ENCODE data around the gene RAD51B.
"Not testable (repeated sequence)": the region's sequence is repeated elsewhere in the genome, so short reads cannot be mapped to it uniquely, and the experiment has no call there.

The RAD51B gene

DNA sequence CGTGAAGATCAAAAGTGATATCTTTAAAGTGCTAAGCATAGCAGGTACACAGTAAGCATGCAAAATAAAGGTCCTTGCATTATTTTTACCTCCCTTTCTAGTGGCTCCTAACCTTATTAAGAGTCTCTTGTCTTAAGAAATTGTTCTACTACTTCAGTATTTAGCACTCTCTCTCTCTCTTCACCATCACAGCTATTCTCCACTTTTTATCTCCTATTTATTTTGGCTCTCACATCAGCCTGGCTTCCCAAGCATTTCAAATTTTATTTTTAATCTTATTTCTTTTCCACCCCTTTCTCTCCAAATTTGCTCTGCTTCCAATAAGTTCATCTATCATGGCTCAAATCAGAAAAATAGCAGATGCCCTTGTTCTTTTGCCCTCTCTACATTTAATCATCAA is 212.6 kb downstream of the RAD51B start:
- ATAC-seq = no peak

DNA sequence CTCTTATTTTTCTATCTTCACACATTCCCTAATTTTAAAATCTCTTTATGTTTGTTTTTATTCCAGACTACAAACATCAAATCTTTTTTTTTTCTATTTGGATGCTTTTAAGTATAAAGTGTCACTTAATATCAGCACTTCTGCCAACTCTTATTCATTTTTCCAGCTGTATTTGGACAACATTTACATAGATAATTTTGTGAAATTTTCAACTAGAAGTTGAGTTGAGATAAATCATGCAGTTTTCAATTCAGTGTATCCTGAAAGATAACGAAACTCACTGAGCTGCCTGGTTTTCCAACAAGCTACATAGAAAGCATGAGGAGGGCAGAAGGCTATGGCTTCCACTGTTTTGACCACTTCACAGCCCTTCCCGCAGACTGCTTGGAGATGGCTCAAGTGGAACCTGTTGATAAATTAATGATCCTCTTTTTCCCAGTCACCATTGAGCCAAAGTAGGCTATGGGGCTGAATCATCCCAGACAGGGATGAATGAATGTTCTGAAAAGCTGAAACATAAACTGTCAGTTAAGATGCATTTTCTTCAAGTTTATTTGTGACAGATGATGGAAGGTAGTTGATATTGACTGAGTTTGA is 213.9 kb downstream of the RAD51B start:
- ATAC-seq = no peak

DNA sequence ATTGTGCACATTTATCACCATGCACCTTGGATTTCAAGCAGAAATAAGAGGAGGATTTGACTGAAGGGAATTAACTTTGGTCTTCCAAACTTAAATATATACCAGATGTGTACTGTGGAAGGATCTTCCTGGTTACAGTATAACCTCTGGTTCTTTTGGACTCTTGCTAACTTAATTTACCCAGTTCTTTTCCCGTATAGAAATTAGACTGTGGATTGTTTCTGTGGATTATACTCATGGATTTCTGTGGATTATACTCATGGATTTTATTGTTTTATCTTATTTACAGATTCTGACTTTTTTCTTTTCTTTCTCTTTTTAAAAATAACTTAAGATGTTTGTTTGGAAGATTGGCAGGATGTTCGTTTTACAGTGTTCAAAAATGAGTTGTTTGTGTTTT is 215.3 kb downstream of the RAD51B start:
- ATAC-seq = no peak

DNA sequence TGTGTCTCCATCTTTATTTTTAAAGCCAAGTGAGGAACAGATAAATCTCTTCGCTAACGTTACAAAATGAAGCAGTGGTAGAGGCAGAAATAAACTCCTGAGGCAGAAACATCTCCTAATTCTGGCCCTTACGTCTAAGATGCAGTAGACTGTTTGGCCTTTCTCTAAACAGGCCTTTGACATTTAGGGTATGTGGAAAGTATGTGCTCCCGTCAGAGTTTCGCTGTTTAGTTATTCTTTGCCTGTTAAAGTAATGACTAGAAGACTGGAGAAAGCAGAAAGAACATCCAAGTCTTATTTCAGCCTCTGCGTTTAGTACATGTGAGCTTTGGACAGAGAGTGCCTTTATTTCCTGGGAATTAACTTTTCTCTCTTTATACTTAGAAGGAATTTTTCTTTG is 216.6 kb downstream of the RAD51B start:
- no peak for ATAC-seq

DNA sequence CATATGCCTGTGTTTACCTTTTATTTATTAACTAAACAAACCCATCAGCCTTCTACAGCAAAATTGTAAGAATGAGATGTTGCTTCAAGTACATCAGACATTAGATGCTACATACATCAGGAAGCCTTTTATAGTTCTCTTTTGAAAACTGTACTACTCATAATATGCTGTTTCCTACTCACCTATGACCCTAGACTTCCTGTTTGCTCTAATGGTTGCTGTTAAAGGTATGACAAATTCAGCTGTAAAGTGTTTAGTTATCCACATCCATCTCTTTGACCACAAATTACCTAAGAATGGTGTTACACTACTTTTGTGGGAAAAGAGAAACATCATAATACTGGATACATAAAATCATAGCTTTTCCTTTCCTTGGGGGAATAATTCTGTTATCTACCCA is 220.0 kb downstream of the RAD51B start:
- no peak for ATAC-seq

DNA sequence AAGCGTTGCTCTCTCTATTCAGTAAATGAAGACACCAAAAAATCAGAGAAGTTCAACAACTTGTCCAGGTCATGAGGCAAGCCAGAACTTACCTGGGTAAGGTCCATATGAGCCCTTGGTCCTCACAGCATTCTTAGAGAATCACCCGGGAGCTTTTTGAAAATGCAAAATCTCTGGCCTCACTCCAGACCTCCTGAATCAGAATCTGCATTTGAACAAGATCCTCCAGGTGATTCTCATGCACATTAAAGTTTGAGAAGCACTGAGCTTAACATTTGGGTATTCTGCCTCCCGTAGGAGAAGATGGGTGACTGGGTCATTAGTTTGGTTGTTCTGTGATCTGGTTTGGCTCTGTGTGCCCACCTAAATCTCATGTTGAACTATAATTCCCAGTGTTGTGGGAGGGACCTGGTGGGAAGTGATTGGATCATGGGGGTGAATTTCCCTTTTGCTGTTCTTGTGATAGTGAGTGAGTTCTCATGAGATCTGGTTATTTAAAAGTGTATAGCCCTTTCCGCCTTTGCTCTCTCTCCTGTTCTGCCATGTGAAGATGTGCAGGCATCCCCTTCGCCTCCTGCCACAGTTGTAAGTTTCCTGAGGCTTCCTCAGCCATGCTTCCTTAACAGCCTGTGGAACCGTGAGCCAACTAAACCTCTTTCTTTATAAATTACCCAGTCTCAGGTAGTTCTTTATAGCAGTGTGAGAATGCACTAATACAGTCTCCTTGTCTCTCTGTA is 221.2 kb downstream of the RAD51B start:
- ATAC-seq = no peak

DNA sequence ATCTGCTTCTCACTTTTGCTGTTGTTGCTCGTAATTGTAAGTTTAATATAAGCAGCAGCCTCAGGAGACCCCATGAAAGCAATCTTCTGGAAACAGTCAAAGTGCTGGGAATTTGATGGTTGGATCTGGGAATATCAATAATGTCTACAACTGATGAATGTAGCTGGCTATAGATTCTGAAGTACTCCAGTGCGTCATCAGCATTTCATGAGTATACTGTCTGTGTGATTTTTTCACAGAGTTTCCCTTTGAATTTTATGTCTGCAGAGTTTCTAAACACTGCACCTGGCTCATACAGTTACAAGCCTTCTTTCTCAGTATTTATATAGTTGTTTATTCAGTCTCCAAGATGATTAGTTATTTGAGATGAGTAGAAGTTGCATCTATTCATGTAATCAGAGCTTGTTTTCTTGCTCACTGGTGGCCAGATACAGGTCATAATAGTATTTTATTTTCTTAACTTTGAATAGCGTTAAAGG is 222.3 kb downstream of the RAD51B start:
- ATAC-seq = no peak

DNA sequence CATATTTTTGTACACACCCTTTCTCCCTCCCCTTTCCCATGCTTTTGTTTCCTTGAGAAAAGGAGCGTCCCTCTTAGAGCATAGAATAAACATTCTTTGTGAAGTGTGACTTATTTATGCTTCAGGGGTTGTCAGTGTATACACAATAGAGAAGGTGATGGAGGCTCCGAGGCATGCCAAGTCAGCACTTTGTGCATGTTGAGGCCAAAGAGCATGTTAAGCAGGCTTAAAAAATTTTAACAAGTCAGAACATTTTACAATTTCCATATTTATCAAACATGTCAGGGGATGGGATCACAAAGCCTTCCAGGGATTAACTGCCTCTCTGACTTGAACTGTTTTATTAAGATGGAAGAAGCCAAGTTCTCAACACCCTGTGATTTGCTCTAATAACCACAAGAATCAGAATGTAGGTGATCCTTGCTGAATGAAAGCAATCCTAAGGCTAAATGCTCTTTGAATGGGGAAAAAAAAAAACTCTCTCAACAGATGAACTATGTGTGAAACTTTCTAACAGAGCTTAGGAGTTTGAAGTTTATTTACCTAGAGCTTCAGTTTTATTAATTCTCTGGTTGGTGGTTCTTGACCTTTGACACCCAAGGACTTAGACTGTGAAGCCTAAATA is 223.1 kb downstream of the RAD51B start:
- no peak for ATAC-seq

DNA sequence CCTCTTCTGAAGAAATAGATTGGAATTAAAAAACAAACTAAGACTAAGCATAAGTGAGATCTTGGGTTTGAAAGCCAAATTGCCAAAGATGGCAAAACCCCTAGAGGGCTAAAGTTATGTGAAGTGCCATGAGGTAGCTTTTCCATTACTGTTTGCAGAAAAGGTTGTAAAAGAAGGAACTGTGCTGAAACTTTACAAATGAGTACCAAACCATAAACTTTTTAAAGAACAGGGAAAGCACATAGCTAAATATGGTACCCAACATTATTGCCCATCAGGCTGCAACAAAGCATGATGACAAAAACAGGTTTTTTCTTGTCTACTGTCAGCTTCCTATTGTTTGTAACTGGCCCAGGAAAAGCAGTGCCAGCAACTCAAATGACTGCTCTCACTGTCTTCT is 224.2 kb downstream of the RAD51B start:
- no peak for ATAC-seq

DNA sequence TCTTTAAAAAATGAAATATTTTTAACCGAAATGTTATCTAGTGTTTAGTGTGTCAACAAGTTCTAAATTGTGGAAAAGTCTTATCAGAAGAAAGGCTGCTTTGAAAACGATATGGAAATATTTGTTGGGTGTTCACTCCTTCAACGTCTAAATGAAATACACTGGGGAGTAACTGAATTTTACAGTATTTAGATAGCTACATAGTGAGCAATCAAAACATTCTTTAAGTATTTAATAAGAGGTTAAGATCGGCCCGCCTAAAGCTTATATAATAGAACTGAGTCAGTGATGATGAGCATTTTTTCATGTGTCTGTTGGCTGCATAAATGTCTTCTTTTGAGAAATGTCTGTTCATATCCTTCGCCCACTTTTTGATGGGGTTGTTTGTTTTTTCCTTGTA is 228.3 kb downstream of the RAD51B start:
- no peak for ATAC-seq

DNA sequence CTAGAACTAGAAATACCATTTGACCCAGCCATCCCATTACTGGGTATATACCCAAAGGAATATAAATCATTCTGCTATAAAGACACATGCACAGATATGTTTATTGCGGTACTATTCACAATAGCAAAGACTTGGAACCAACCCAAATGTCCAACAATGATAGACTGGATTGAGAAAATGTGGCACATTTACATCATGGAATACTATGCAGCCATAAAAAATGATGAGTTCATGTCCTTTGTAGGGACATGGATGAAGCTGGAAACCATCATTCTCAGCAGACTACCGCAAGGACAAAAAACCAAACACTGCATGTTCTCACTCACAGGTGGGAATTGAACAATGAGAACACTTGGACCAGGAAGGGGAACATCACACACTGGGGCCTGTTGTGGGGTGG is 229.2 kb downstream of the RAD51B start:
- ATAC-seq = not testable (repeated sequence)

DNA sequence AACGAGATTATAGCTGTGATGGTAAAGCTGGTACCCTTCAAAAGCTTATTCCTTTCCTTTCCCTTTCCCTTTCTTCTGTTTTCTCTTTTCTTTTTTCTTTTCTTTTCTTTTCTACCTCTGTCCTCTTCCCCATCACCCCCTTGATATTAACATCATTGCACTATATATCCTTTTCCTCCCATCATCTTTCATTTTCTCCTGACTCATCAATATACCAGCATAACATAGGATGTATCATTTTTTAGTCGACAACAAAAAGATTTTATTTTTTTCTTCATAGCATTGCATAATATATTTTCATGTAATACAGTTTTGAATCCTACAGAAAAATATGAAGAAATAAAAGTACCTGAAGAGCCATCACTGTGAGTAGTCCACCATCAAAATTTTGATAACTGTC is 230.6 kb downstream of the RAD51B start:
- no peak for ATAC-seq

DNA sequence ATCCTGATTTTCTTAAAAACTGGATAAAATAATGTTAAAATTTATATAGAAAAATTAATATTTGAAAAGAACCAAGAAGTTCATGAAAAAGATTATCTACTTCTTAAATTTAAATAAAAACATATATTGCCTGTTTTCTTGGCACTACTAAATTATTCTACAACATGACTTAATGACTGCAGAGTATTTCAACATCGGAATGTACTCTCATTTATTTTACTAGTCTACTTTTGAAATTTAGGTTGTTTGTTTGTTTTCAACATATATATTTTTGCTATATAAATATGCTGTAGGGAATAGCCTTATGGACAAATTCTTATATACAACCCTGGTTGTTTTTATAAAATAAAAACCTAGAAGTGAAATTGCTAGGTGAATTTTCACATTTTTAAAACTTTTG is 231.6 kb downstream of the RAD51B start:
- ATAC-seq = no peak

DNA sequence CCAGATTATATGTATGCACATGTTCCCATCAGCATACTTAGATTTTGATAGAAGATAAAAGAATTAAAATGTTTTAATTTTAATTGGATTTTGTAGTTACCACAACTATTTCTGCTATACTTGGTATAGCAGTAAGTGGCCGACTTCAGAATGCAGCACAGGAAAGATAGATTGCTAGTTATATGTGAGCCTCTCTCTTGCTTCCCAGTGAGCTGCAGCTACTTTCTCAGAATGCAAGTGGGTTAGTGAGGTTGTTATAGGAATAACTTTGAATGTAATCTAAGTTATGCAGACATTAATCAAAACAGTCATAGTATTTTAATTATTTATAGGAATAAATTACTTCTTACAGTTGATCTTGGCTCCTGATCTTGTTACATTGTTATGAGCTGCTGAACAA is 240.6 kb downstream of the RAD51B start:
- ATAC-seq = no peak

DNA sequence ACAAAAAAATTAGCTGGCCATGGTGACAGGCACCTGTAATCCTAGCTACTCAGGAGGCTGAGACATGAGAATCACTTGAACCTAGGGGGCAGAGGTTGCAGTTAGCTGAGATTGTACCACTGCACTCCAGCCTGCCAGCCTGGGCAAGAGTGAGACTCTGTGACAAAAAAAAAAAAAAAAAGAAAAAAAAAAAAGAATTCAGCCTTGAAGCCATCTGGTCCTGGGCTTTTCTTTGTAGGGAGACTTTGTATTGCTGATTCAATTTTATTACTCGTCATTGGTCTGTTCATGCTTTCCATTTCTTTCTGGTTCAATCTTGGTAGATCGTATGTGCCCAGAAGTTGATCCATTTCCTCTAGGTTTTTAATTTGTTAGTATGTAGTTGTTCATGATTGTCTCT is 243.1 kb downstream of the RAD51B start:
- no peak for ATAC-seq

DNA sequence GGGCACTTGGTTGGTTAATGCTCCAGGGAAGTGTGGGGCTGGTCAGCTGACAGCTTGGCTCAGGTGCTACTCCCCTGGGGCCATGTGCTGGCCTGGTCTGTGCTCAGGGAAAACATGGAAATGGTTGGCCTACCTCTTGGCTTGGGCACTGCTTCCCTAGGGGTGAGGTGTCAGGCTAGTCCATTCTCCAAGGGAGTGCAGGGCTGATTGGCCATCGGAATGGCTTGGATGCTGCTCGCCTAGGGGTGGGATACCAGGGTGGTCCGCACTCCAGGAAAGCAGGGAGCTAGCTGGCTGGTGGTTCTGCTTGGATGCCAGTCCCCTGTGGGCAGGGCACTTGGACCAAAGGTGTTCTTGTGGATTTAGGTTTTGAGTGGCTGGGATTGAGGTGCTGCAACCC is 245.7 kb downstream of the RAD51B start:
- no peak for ATAC-seq

DNA sequence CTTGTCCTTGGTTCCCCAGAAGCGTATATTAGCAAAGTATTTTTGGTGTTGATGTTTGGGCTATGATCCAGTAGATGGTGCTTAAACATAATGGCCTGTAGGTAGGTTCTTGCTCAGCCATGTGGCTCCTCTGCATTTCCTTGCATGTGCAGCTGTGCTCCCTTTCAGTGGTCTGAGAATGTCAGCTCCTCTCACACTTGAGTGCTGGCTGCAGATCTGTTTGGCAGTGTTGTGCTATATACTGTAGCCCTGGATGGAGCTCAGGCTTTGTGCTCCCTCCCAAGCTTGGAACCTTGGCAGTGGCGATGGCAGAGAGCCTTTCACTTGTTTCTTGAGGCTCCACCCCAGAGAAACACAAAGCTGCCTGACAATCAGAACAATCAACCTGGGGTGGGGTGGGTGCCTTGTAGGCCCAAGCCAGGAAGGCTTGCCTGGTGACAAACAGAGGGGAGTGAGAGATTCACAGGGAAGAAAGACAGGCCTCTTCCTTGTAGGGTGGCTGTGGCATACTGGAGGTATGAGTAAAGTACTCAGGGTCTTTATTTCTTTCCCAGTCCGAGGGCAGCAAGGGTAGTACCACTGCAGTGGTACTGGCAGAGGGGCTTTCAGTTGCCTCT is 255.3 kb downstream of the RAD51B start:
- ATAC-seq = no peak

DNA sequence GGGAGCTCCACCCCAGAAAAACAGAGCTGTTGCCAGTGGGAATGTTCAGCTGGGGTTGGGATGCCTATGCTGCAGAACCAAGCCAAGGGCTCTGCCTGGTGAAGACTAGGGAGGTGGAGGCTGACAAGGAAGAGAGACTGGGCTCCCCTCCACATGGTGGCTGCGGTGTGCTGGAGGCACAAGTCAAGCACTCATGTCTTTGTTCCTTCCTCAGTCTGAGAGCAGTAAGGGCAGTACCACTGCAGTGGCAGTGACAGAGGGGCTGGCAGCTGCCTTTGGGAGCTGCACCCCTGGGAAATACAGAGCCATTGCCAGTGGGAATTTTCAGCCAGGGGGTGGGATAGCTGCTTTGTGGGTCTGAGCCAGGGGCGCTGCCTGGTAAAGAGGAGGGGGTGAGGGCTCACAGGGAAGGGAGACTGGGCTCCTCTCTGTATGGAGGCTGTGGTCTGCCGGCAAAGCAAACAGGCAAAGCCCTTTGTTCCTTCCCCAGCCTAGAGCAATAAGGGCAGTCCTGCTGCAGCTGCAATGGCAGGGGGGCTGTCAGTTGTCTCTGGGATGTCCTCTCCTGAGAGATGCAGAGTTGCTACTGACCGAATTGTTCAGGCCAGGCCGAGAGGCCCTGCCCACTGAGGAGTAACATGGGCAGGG is 255.9 kb downstream of the RAD51B start:
- ATAC-seq = no peak

DNA sequence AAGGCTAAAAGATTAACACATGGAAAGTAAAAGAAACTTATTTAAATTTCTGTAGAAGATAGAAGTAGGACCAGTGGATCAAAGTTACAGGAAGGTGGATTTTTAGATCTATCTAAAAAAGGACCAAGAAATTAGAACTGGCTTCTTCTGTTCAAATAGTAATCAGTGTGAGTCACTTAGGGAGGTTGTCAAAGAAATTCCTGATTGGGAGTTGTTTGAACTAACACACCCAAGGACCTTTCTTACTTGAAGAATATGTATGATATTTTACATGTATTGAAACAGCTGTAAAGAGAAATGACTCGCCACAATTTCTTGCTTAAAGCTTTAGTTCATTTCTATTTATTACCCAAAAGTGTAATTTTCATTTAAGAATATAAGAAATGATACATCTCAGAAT is 256.9 kb downstream of the RAD51B start:
- ATAC-seq = no peak

DNA sequence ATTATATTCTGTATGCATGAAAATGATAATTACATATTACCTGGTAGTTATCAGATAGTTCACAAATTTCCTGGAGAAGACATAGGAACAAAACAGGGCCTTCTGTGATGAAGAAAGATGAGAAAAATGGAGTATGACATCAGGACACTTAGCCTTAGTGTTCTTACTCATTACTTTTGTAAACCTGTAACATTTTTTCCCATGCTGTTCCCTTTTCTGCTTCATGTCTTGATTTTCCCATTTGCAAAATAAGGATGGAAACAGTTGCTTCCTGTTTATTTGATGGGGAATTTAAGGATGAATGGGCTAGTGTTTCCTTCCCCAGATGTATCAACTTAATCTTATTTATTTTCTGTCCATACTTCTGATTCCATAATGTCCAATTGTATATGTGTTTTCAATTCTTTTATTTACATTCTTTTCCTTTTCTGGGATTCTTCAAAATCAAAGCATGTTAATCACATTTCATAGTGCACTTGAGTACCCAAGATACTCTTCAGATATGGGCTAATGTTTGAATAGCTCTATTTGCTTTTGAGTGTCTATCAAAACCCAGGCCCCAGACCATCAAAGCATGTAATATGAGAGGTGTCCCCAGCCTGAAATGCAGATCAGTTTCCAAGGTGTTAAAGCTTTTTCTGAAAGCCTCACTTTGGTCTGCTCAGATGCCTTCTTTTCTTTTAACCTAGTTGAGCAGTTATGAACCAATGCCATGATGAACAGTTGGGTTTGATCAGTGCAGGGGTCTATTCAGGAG is 260.5 kb downstream of the RAD51B start:
- ATAC-seq = no peak

DNA sequence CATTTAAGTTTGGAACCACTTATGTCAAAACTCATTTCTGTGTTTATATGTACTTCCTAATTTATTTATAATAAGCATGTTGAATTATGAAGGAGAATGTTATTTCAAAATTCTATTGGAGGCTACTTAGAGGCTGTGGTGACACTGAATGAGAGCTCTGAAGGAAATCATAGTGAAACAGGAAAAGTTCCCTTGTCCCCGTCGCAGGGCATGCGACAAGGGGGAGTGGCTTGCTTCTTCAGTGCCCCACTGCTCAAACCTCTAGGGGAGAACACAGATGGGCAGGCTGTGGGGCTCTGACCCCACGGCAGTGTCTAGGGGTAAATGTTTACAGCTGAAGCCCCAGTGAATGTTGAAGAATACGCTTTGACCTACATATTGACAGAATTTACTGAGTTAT is 261.9 kb downstream of the RAD51B start:
- no peak for ATAC-seq

DNA sequence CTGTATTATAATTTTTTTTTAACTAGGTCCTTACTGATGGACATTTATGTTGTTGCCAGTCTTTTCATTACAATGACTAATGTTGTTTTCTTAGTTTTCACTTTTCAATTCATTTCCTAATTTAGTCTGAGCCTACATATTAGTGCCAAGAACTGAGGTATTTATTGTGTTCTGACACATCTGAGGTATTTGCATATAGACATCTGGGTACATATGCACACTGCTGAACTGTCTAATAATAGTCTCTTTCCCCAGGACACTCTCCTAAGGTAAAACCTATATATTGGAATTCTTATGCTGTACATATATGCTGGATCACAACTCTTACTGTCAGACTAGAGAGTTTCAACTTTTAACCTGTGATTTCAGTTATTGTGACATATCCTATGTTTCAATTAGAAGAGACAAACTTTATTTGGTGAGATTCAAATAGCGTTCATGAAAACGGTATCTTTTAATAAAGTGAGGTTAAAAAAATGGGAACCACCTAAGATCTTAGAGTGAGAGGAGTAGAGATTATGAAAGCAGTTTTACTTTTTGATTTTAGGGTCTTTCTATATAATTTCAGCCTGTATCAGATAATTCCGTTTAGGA is 263.2 kb downstream of the RAD51B start:
- no peak for ATAC-seq

Data from activated CD4-positive, CD25-positive, alpha-beta regulatory T cell treated with anti-CD3 and anti-CD28 coated beads, Interleukin-2, amount 50 U/mL, for 24 hours (primary cell).